Activated B cell treated with CpG ODN at 0.5 μM for 24 hours (primary cell): ENCODE measurements around the gene APLP2. TPM values are rescaled to one million over a fixed set of nuclear protein-coding genes. Genes with fewer than 3 reads are reported as not detected.
"Not testable (repeated sequence)": the region's sequence is repeated elsewhere in the genome, so short reads cannot be mapped to it uniquely, and the experiment has no call there.

Source experiments
- ATAC-seq: fragments of 200-7000 bp; cut with Tn5 transposase; one replicate; pipeline ENCODE4 v1.10.0; 2021; ENCODE audit warnings: low read depth, mild to moderate bottlenecking, moderate library complexity
- CTCF ChIA-PET: fragments of 350-600 bp; sonication (Branson Sonifier 250); formaldehyde crosslinking; loops from one replicate; lab custom pipeline; 2021; ENCODE audit warnings: antibody characterized with exemption; lab: Charles Lee
- POLR2A ChIA-PET: fragments of 350-600 bp; sonication (Branson Sonifier 250); formaldehyde crosslinking; loops from one replicate; lab custom pipeline; 2021; ENCODE audit warnings: antibody characterized with exemption; lab: Charles Lee
- DNase-seq: peaks from one replicate; pipeline ENCODE4 v3.0.0; 2022
- H3K27ac Mint-ChIP-seq: one replicate; pipeline ENCODE4 v1.8.0; 2020; ENCODE audit warnings: mixed read lengths
- H3K27me3 Mint-ChIP-seq: one replicate; pipeline ENCODE4 v1.8.0; 2021; ENCODE audit warnings: mixed read lengths
- H3K36me3 Mint-ChIP-seq: one replicate; pipeline ENCODE4 v1.8.0; 2021; ENCODE audit warnings: low read depth, mixed read lengths
- H3K4me1 Mint-ChIP-seq: one replicate; pipeline ENCODE4 v1.8.0; 2021; ENCODE audit warnings: mixed read lengths
- H3K4me3 Mint-ChIP-seq: one replicate; pipeline ENCODE4 v1.8.0; 2020; ENCODE audit warnings: mild to moderate bottlenecking, mixed read lengths
- H3K9me3 Mint-ChIP-seq: one replicate; pipeline ENCODE4 v1.8.0; 2020; ENCODE audit warnings: mixed read lengths
- intact Hi-C: fragments of 100-400 bp; cut with micrococcal nuclease; formaldehyde crosslinking; loops from one replicate; pipeline ENCODE4 v1.15.1; 2024
- total RNA-seq: library from RNA; stranded (reverse); gene quantifications from 2 replicates; pipeline ENCODE4 v1.2.3, GENCODE V29; 2022
- TF ChIP-seq, protein P1 (sequence below): fragments of 200-600 bp; IDR thresholded peaks from one replicate; pipeline ENCODE4 v1.8.0; 2022; ENCODE audit warnings: antibody characterized with exemption, mild to moderate bottlenecking

Gene APLP2
- total RNA-seq, 1 donor from 2014 or later: 50.8 TPM

- ChIA-PET CTCF (no interaction called here), POLR2A (no interaction called here)
- intact Hi-C loops: no loop called here
- Mint-ChIP-seq H3K9me3 (no peaks in the 10 kb centered on the region), H3K4me1 (no peaks in the 10 kb centered on the region), H3K27me3 (no peaks in the 10 kb centered on the region), H3K36me3 (peaks cover 22% of the 10 kb centered on the region), H3K4me3 (no peak overlapping the region), H3K27ac (no peak overlapping the region)
- DNase-seq: no peak
- TF ChIP-seq, protein P1, sequence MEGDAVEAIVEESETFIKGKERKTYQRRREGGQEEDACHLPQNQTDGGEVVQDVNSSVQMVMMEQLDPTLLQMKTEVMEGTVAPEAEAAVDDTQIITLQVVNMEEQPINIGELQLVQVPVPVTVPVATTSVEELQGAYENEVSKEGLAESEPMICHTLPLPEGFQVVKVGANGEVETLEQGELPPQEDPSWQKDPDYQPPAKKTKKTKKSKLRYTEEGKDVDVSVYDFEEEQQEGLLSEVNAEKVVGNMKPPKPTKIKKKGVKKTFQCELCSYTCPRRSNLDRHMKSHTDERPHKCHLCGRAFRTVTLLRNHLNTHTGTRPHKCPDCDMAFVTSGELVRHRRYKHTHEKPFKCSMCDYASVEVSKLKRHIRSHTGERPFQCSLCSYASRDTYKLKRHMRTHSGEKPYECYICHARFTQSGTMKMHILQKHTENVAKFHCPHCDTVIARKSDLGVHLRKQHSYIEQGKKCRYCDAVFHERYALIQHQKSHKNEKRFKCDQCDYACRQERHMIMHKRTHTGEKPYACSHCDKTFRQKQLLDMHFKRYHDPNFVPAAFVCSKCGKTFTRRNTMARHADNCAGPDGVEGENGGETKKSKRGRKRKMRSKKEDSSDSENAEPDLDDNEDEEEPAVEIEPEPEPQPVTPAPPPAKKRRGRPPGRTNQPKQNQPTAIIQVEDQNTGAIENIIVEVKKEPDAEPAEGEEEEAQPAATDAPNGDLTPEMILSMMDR: no peak
- ATAC-seq: no peak
Observed at GRCh38 chr11:130188585-130189347, 119.1 kb downstream of the APLP2 start.

- ATAC-seq (peak; percentile 18), DNase-seq (no peak)
- ChIA-PET CTCF (no interaction called here), POLR2A (no interaction called here)
- no peaks in the 10 kb centered on the region for H3K4me1 Mint-ChIP-seq
- no peaks in the 10 kb centered on the region for H3K9me3 Mint-ChIP-seq
- peaks cover 28% of the 10 kb centered on the region for H3K36me3 Mint-ChIP-seq
- TF ChIP-seq, protein P1: no peak
- H3K27me3 Mint-ChIP-seq: no peaks in the 10 kb centered on the region
- intact Hi-C loops: no loop called here
- H3K27ac Mint-ChIP-seq: no peak overlapping the region
- no peak overlapping the region for H3K4me3 Mint-ChIP-seq
Observed at GRCh38 chr11:130189492-130190210, 120.0 kb downstream of the APLP2 start.

- Mint-ChIP-seq H3K27me3 (no peaks in the 10 kb centered on the region), H3K4me3 (no peak overlapping the region), H3K9me3 (no peaks in the 10 kb centered on the region), H3K27ac (no peak overlapping the region), H3K36me3 (peaks cover 35% of the 10 kb centered on the region), H3K4me1 (no peaks in the 10 kb centered on the region)
- ATAC-seq (no peak), DNase-seq (no peak)
- ChIA-PET CTCF (no interaction called here), POLR2A (no interaction called here)
- TF ChIP-seq, protein P1: no peak
- intact Hi-C loops: no loop called here
Observed at GRCh38 chr11:130190371-130190881, 120.7 kb downstream of the APLP2 start.

DNA sequence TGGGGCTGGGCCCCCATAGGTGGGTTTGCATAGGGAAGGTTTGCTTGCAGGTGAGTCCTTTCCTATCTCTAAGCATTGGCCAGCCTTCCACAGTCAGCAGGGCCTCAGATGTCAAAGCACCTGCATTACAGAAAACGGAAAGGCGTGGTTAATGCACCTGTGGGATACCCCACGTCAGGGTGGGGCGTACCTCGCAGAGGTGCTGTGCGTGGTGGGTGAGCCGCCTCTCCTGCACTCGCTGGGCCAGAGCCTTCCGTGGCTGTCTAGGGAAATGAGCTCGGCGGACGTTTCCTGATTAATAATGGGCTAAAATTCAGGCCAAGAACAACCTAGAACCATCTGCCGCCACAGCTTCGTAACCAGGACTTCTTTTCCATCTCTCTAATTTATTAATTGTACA, 122.2 kb downstream of the APLP2 start:
- Mint-ChIP-seq H3K4me1 (no peaks in the 10 kb centered on the region), H3K9me3 (no peaks in the 10 kb centered on the region), H3K27me3 (no peaks in the 10 kb centered on the region), H3K4me3 (no peak overlapping the region), H3K27ac (no peak overlapping the region), H3K36me3 (peaks cover 42% of the 10 kb centered on the region)
- ATAC-seq: no peak
- no peak for DNase-seq
- CTCF ChIA-PET: no interaction called here
- TF ChIP-seq, protein P1: no peak
- POLR2A ChIA-PET: no interaction called here
- intact Hi-C loops: no loop called here

GRCh38 chr11:130192845-130193267, 123.2 kb downstream of the APLP2 start:
- POLR2A ChIA-PET: no interaction called here
- TF ChIP-seq, protein P1: no peak
- intact Hi-C loops: no loop called here
- no peaks in the 10 kb centered on the region for H3K27me3 Mint-ChIP-seq
- no peaks in the 10 kb centered on the region for H3K4me1 Mint-ChIP-seq
- ATAC-seq (no peak), DNase-seq (no peak)
- no peak overlapping the region for H3K4me3 Mint-ChIP-seq
- CTCF ChIA-PET: interaction anchor here (0.8 kb wide), 1 partner anchor 60 kb away, joined by 4 read pairs; no protein-coding TSS in a partner anchor
- no peak overlapping the region for H3K27ac Mint-ChIP-seq
- no peaks in the 10 kb centered on the region for H3K9me3 Mint-ChIP-seq
- H3K36me3 Mint-ChIP-seq: peaks cover 47% of the 10 kb centered on the region

- peaks cover 52% of the 10 kb centered on the region for H3K36me3 Mint-ChIP-seq
- H3K9me3 Mint-ChIP-seq, H3K27ac Mint-ChIP-seq, H3K27me3 Mint-ChIP-seq, H3K4me1 Mint-ChIP-seq, H3K4me3 Mint-ChIP-seq, ATAC-seq, intact Hi-C loops, POLR2A ChIA-PET, DNase-seq: not testable (repeated sequence)
- CTCF ChIA-PET: interaction anchor here (0.8 kb wide), 1 partner anchor 61 kb away, joined by 4 read pairs; no protein-coding TSS in a partner anchor
Observed at GRCh38 chr11:130193551-130193950, 123.9 kb downstream of the APLP2 start.
